ENCODE measurements around the gene DTWD2.
"Not testable (repeated sequence)": the region's sequence is repeated elsewhere in the genome, so short reads cannot be mapped to it uniquely, and the experiment has no call there.

Gene DTWD2

GRCh38 chr5:118888556-118888955 is 99.8 kb downstream of the DTWD2 start:
- Histone ChIP-seq H2AFZ (ENCODE audit: low read length) (no peak overlapping the region), H3K36me3 (ENCODE audit: insufficient read depth, low read length) (no peaks in the 10 kb centered on the region), H3K9ac (ENCODE audit: low read depth, low read length, poor library complexity, severe bottlenecking) (no peak overlapping the region), H3K9me3 (ENCODE audit: insufficient read depth, low read depth, low read length) (no peaks in the 10 kb centered on the region), H3K9me2 (replicated peaks; ENCODE audit: low read depth, low read length) (no peaks in the 10 kb centered on the region), H3F3A (ENCODE audit: low read depth) (no peaks in the 10 kb centered on the region), H4K20me1 (ENCODE audit: insufficient read depth, low read length, poor library complexity, severe bottlenecking) (no peaks in the 10 kb centered on the region), H3K4me3 (ENCODE audit: low read length, poor library complexity, severe bottlenecking) (no peak overlapping the region), H3K27me3 (ENCODE audit: insufficient read depth, low read length, poor library complexity, severe bottlenecking) (no peaks in the 10 kb centered on the region), H3K4me2 (ENCODE audit: low read depth, low read length, poor library complexity, severe bottlenecking) (no peak overlapping the region), H3K4me1 (ENCODE audit: insufficient read depth, low read length, poor library complexity, severe bottlenecking) (no peaks in the 10 kb centered on the region), H3K79me2 (ENCODE audit: insufficient read depth, low read length) (no peaks in the 10 kb centered on the region)
- TF ChIP-seq CTCF (conservative IDR thresholded peaks at IDR 0.05; ENCODE audit: low read length) = no peak
- TF ChIP-seq EZH2phosphoT487 (IDR thresholded peaks at IDR 0.05; ENCODE audit: borderline replicate concordance) = no peak

- no peak for TF ChIP-seq EZH2phosphoT487 (IDR thresholded peaks at IDR 0.05; ENCODE audit: borderline replicate concordance)
- TF ChIP-seq CTCF (conservative IDR thresholded peaks at IDR 0.05; ENCODE audit: low read length) = no peak
- no peaks in the 10 kb centered on the region for H3K4me1 ChIP-seq (ENCODE audit: insufficient read depth, low read length, poor library complexity, severe bottlenecking)
- no peak overlapping the region for H3K4me3 ChIP-seq (ENCODE audit: low read length, poor library complexity, severe bottlenecking)
- H3K9ac ChIP-seq (ENCODE audit: low read depth, low read length, poor library complexity, severe bottlenecking) = no peak overlapping the region
- H3K36me3 ChIP-seq (ENCODE audit: insufficient read depth, low read length) = no peaks in the 10 kb centered on the region
- H4K20me1 ChIP-seq (ENCODE audit: insufficient read depth, low read length, poor library complexity, severe bottlenecking) = no peaks in the 10 kb centered on the region
- H2AFZ ChIP-seq (ENCODE audit: low read length) = no peak overlapping the region
- H3K27me3 ChIP-seq (ENCODE audit: insufficient read depth, low read length, poor library complexity, severe bottlenecking) = no peaks in the 10 kb centered on the region
- H3K79me2 ChIP-seq (ENCODE audit: insufficient read depth, low read length) = no peaks in the 10 kb centered on the region
- no peaks in the 10 kb centered on the region for H3K9me3 ChIP-seq (ENCODE audit: insufficient read depth, low read depth, low read length)
- no peaks in the 10 kb centered on the region for H3K9me2 ChIP-seq (replicated peaks; ENCODE audit: low read depth, low read length)
- H3K4me2 ChIP-seq (ENCODE audit: low read depth, low read length, poor library complexity, severe bottlenecking) = no peak overlapping the region
- no peaks in the 10 kb centered on the region for H3F3A ChIP-seq (ENCODE audit: low read depth)
These were observed 105.0 kb downstream of the DTWD2 start for GRCh38 chr5:118883362-118883761.

GRCh38 chr5:118882666-118883065 is 105.7 kb downstream of the DTWD2 start:
- Histone ChIP-seq H3K4me2 (ENCODE audit: low read depth, low read length, poor library complexity, severe bottlenecking) (no peak overlapping the region), H3K4me1 (ENCODE audit: insufficient read depth, low read length, poor library complexity, severe bottlenecking) (no peaks in the 10 kb centered on the region), H3K9me2 (replicated peaks; ENCODE audit: low read depth, low read length) (no peaks in the 10 kb centered on the region), H3K27me3 (ENCODE audit: insufficient read depth, low read length, poor library complexity, severe bottlenecking) (no peaks in the 10 kb centered on the region), H3K9ac (ENCODE audit: low read depth, low read length, poor library complexity, severe bottlenecking) (no peak overlapping the region), H3K36me3 (ENCODE audit: insufficient read depth, low read length) (no peaks in the 10 kb centered on the region), H3K9me3 (ENCODE audit: insufficient read depth, low read depth, low read length) (no peaks in the 10 kb centered on the region), H2AFZ (ENCODE audit: low read length) (no peak overlapping the region), H3K4me3 (ENCODE audit: low read length, poor library complexity, severe bottlenecking) (no peak overlapping the region), H3K79me2 (ENCODE audit: insufficient read depth, low read length) (no peaks in the 10 kb centered on the region), H3F3A (ENCODE audit: low read depth) (no peaks in the 10 kb centered on the region), H4K20me1 (ENCODE audit: insufficient read depth, low read length, poor library complexity, severe bottlenecking) (no peaks in the 10 kb centered on the region)
- TF ChIP-seq EZH2phosphoT487 (IDR thresholded peaks at IDR 0.05; ENCODE audit: borderline replicate concordance) = no peak
- TF ChIP-seq CTCF (conservative IDR thresholded peaks at IDR 0.05; ENCODE audit: low read length) = no peak

- H3K9me2 ChIP-seq (replicated peaks; ENCODE audit: low read depth, low read length); H3K4me3 ChIP-seq (ENCODE audit: low read length, poor library complexity, severe bottlenecking); H3K36me3 ChIP-seq (ENCODE audit: insufficient read depth, low read length); H2AFZ ChIP-seq (ENCODE audit: low read length); H3K79me2 ChIP-seq (ENCODE audit: insufficient read depth, low read length); H3K4me2 ChIP-seq (ENCODE audit: low read depth, low read length, poor library complexity, severe bottlenecking); H3F3A ChIP-seq (ENCODE audit: low read depth); H3K9ac ChIP-seq (ENCODE audit: low read depth, low read length, poor library complexity, severe bottlenecking); H3K27me3 ChIP-seq (ENCODE audit: insufficient read depth, low read length, poor library complexity, severe bottlenecking); H3K4me1 ChIP-seq (ENCODE audit: insufficient read depth, low read length, poor library complexity, severe bottlenecking); H3K9me3 ChIP-seq (ENCODE audit: insufficient read depth, low read depth, low read length); H4K20me1 ChIP-seq (ENCODE audit: insufficient read depth, low read length, poor library complexity, severe bottlenecking): not testable (repeated sequence)
These were observed 111.5 kb downstream of the DTWD2 start for GRCh38 chr5:118876852-118877251.
